ENCODE results near the gene PDIA2. TPM values are rescaled to one million over a fixed set of nuclear protein-coding genes. Genes with fewer than 3 reads are reported as not detected.

Gene PDIA2
- total and polyA plus RNA-seq, 4 donors, result 0.03 to 0.09 TPM; not detected in 2

GRCh38 chr16:317583-317982 lies 34.6 kb downstream of the PDIA2 start:
- Histone ChIP-seq H3K4me1 (ENCODE audit: control insufficient read depth in 4 of 4, insufficient read depth in 4 of 4, low read length in 3 of 4) (no peaks in the 10 kb centered on the region), H3K9ac (ENCODE audit: low read depth in 1 of 2, low read length in 2 of 2) (no peak overlapping the region), H3K27me3 (ENCODE audit: control insufficient read depth in 4 of 4, insufficient read depth in 4 of 4, low read length in 3 of 4) (no peaks in the 10 kb centered on the region), H3K9me3 (ENCODE audit: control insufficient read depth in 4 of 4, low read length in 3 of 4) (no peaks in the 10 kb centered on the region), H3K36me3 (ENCODE audit: control insufficient read depth in 4 of 4, insufficient read depth in 3 of 4, low read depth in 1 of 4, low read length in 3 of 4) (peaks cover 0 to 28% (median 8%) of the 10 kb centered on the region in 4 donors), H3K4me3 (ENCODE audit: low read depth in 1 of 3, low read length in 3 of 3) (no peak overlapping the region), H3K27ac (ENCODE audit: low read depth in 1 of 2, low read length in 2 of 2) (no peak overlapping the region)
- DNase-seq (ENCODE audit: low spot score), result no peak
- TF ChIP-seq CTCF (IDR thresholded peaks at IDR 0.05; ENCODE audit: low read depth, low read length, missing input control), result no peak
- no peak for TF ChIP-seq RAD21 (IDR thresholded peaks at IDR 0.05)
- TF ChIP-seq YY1 (IDR thresholded peaks at IDR 0.05), result no peak
- TF ChIP-seq FOXA2 (IDR thresholded peaks at IDR 0.05), result no peak
- TF ChIP-seq EGR1 (IDR thresholded peaks at IDR 0.05; ENCODE audit: low read depth in 2 of 2), result no peak
- TF ChIP-seq NR2F2 (IDR thresholded peaks at IDR 0.05), result no peak
- no peak for TF ChIP-seq TAF1 (conservative IDR thresholded peaks at IDR 0.05)
- TF ChIP-seq REST (IDR thresholded peaks at IDR 0.05), result no peak
- TF ChIP-seq MAX (IDR thresholded peaks at IDR 0.05), result no peak
- TF ChIP-seq ZBTB33 (IDR thresholded peaks at IDR 0.05), result no peak
- WGBS, result 98% methylated on average over 5 of the region's 5 CpGs

GRCh38 chr16:318628-319027 lies 35.7 kb downstream of the PDIA2 start:
- Histone ChIP-seq H3K9ac (ENCODE audit: low read depth in 1 of 2, low read length in 2 of 2) (no peak overlapping the region), H3K4me3 (ENCODE audit: low read depth in 1 of 3, low read length in 3 of 3) (no peak overlapping the region), H3K9me3 (ENCODE audit: control insufficient read depth in 4 of 4, low read length in 3 of 4) (no peaks in the 10 kb centered on the region), H3K27ac (ENCODE audit: low read depth in 1 of 2, low read length in 2 of 2) (no peak overlapping the region), H3K4me1 (ENCODE audit: control insufficient read depth in 4 of 4, insufficient read depth in 4 of 4, low read length in 3 of 4) (no peaks in the 10 kb centered on the region), H3K27me3 (ENCODE audit: control insufficient read depth in 4 of 4, insufficient read depth in 4 of 4, low read length in 3 of 4) (no peaks in the 10 kb centered on the region), H3K36me3 (ENCODE audit: control insufficient read depth in 4 of 4, insufficient read depth in 3 of 4, low read depth in 1 of 4, low read length in 3 of 4) (peaks cover 0 to 18% (median 5%) of the 10 kb centered on the region in 4 donors)
- no peak for DNase-seq (ENCODE audit: low spot score)
- WGBS, result 97% methylated on average over 22 of the region's 22 CpGs
- TF ChIP-seq RXRA (IDR thresholded peaks at IDR 0.05), result no peak
- no peak for TF ChIP-seq ZBTB33 (IDR thresholded peaks at IDR 0.05)
- no peak for TF ChIP-seq EGR1 (IDR thresholded peaks at IDR 0.05; ENCODE audit: low read depth in 2 of 2)
- no peak for TF ChIP-seq MAX (IDR thresholded peaks at IDR 0.05)
- TF ChIP-seq NR2F2 (IDR thresholded peaks at IDR 0.05), result no peak
- TF ChIP-seq SP1 (IDR thresholded peaks at IDR 0.05), result no peak
